AG09309 (cell line): Measurements from ENCODE around the gene UGT3A2.

Experiments used
- DNase-seq: peaks from one replicate; pipeline ENCODE4 v3.0.0-alpha.2; 2010; ENCODE audit warnings: low read depth
- H3K4me3 ChIP-seq: 2 replicates; pipeline ENCODE4 v1.5.1; 2011; ENCODE audit warnings: mild to moderate bottlenecking, low read depth, low read length, moderate library complexity; ENCODE audit not compliant: control insufficient read depth
- CTCF ChIP-seq: IDR thresholded peaks from 2 replicates; pipeline ENCODE4 v1.5.1; 2011; ENCODE audit warnings: mild to moderate bottlenecking, low read depth, low read length, inconsistent platforms; ENCODE audit not compliant: insufficient read depth, control insufficient read depth; ENCODE audit errors: missing control alignments

The UGT3A2 gene

GRCh38 chr5:36089989-36090388, 23.3 kb upstream of the UGT3A2 start:
- peak; percentile 54 for TF ChIP-seq CTCF
- no peak overlapping the region for H3K4me3 ChIP-seq
- no peak for DNase-seq

- TF ChIP-seq CTCF: peak; percentile 71
- DNase-seq: no peak
- H3K4me3 ChIP-seq: no peak overlapping the region
Observed at GRCh38 chr5:36079200-36079781, 12.6 kb upstream of the UGT3A2 start.

GRCh38 chr5:36078430-36078829, 11.7 kb upstream of the UGT3A2 start:
- DNase-seq: no peak
- no peak overlapping the region for H3K4me3 ChIP-seq
- TF ChIP-seq CTCF: no peak

- TF ChIP-seq CTCF: peak; percentile 17
- no peak for DNase-seq
- H3K4me3 ChIP-seq: no peak overlapping the region
Observed at GRCh38 chr5:36073595-36074216, 7.0 kb upstream of the UGT3A2 start.

- TF ChIP-seq CTCF: no peak
- peak overlapping the region; percentile 28 for H3K4me3 ChIP-seq
- no peak for DNase-seq
Observed at GRCh38 chr5:36070687-36071571, 4.2 kb upstream of the UGT3A2 start.

DNA sequence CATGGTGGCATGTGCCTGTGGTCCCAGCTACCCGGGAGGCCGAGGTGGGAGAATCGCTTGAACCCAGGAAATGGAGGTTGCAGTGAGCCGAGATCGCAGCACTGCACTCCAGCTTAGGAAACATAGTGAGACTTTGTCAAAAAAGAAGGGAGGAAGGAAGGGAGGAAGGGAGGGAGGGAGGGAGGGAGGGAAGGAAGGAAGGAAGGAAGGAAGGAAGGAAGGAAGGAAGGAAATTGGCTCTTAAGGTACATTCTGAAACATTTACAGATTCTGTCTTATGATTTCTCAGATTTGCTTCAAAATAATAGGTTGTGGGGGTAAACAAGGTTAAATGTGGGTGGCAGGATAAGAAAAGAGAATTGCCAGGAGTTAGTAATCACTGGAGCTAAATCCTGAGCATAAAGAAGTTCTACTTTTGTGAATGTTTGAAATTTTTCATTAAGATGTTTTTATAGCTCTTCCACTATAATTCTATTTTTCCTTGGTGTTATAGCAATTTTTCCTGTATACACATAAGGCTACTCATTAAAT, 2.1 kb upstream of the UGT3A2 start:
- H3K4me3 ChIP-seq: no peak overlapping the region
- no peak for TF ChIP-seq CTCF
- DNase-seq: no peak
